HG03066 (cell line): ENCODE data around the gene SPDYE6.
"Not testable (repeated sequence)": the region's sequence is repeated elsewhere in the genome, so short reads cannot be mapped to it uniquely, and the experiment has no call there.

ENCODE experiments used
- ATAC-seq: cut with Tn5 transposase; IDR thresholded peaks from one replicate; pipeline ENCODE4 v1.9.1; 2021; ENCODE audit warnings: low read depth; ENCODE audit not compliant: unreplicated experiment

The SPDYE6 gene

DNA sequence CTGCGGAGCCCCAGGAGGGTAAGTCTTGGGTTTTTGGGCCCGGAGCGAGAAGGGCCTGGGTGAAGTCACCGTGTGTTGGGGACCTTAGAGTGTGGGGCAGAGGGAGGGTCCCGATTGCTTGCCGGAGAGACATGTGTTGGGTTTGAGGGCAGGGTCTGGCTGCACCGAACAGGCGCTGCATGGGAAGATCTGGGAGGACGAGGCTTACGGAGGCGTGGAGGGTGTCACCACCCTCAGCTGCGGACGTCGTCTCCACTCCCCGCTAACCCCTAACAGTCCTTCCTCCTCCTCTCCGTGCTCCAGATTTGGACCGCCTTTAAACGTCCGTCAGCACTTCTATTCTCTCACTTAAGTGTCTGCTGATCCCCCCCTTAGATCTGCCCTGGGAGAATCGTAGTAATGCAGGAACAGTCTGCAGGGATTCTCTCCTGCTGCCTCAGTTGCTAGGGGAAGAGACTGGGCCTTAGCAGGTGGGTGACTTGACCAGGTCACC lies 8.2 kb upstream of the SPDYE6 start:
- not testable (repeated sequence) for ATAC-seq

- ATAC-seq, result peak; percentile 99
Measured at GRCh38 chr7:102363549-102364393, 7.5 kb upstream of the SPDYE6 start.

GRCh38 chr7:102346983-102347382 lies 9.3 kb downstream of the SPDYE6 start:
- not testable (repeated sequence) for ATAC-seq

DNA sequence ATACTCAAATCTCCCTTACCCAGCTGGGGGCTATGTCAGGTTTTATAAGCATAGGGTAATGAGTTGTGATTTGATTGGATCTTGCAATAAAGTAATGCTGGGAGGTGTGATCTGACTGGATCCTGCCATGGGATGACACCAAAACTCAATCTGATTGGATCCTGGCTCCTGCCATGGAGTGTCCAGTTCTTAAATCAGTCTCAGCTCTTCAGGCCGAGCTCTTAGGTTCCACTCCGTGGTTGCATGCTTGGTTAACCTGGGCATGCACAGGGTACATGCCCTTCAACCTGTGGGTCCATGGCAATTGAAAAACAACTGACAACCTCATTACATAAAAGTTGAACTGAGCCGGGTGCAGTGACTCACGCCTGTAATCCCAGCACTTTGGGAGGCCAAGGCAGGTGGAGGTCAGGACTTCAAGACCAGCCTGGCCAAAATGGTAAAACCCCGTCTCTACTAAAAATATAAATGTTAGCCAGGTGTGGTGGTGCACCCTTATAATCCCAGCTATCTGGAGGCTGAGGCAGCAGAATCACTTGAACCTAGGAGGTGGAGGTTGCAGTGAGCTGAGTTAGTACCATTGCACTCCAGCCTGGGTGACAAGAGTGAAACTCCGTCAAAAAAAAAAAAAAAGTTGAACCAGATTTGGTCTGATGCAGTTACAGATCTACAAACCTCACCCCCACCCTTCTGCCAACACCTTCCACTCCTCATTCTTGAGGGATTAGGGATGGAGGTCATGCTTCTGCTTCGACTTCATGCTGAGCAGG lies 15.5 kb downstream of the SPDYE6 start:
- ATAC-seq, result not testable (repeated sequence)

DNA sequence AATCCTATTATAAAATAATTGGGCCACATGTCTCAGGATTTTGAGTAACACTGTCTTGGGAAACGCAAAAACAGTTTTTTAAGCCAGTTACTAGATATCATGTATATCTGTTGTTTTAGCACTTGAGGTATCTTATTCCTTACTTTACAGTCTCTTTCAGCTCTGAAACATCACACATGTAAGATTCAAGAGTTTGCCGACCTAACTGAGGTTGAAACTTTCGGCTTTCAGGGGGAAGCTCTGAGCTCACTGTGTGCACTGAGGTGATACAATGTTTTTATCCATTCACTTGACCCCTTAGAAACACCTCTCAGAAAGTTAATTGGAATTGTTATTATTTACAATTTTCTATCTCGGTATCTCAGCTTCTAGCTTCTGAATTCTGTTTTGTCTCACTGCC lies 18.8 kb downstream of the SPDYE6 start:
- ATAC-seq, result not testable (repeated sequence)

- ATAC-seq, result not testable (repeated sequence)
Measured at GRCh38 chr7:102337002-102337401, 19.2 kb downstream of the SPDYE6 start.

GRCh38 chr7:102335574-102335973 lies 20.7 kb downstream of the SPDYE6 start:
- ATAC-seq, result not testable (repeated sequence)

GRCh38 chr7:102330666-102331460 lies 25.4 kb downstream of the SPDYE6 start:
- ATAC-seq, result not testable (repeated sequence)

GRCh38 chr7:102329366-102329765 lies 26.9 kb downstream of the SPDYE6 start:
- not testable (repeated sequence) for ATAC-seq

DNA sequence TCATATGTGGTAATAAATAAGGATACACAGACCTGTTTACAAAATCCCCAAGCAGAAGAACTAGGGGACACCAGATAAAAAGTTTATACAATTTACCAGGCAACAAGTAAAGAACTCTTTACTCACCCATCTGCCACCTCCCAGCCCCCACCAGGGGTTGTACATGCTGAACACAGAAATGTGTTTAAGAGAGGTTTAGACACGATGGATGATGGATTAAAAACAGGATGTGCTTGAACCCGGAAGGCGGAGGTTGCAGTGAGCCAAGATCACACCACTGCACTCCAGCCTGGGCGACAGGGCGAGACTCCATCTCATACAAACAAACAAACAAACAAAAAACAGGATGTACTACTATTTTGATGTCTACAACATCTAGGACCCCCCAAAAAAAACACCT lies 27.4 kb downstream of the SPDYE6 start:
- ATAC-seq, result not testable (repeated sequence)

GRCh38 chr7:102327183-102327582 lies 29.1 kb downstream of the SPDYE6 start:
- not testable (repeated sequence) for ATAC-seq

- no peak for ATAC-seq
Measured at GRCh38 chr7:102326157-102326889, 29.9 kb downstream of the SPDYE6 start.

GRCh38 chr7:102325106-102325505 lies 31.1 kb downstream of the SPDYE6 start:
- not testable (repeated sequence) for ATAC-seq

- ATAC-seq, result no peak
Measured at GRCh38 chr7:102323914-102324195, 32.4 kb downstream of the SPDYE6 start.

- no peak for ATAC-seq
Measured at GRCh38 chr7:102322202-102322715, 34.0 kb downstream of the SPDYE6 start.

DNA sequence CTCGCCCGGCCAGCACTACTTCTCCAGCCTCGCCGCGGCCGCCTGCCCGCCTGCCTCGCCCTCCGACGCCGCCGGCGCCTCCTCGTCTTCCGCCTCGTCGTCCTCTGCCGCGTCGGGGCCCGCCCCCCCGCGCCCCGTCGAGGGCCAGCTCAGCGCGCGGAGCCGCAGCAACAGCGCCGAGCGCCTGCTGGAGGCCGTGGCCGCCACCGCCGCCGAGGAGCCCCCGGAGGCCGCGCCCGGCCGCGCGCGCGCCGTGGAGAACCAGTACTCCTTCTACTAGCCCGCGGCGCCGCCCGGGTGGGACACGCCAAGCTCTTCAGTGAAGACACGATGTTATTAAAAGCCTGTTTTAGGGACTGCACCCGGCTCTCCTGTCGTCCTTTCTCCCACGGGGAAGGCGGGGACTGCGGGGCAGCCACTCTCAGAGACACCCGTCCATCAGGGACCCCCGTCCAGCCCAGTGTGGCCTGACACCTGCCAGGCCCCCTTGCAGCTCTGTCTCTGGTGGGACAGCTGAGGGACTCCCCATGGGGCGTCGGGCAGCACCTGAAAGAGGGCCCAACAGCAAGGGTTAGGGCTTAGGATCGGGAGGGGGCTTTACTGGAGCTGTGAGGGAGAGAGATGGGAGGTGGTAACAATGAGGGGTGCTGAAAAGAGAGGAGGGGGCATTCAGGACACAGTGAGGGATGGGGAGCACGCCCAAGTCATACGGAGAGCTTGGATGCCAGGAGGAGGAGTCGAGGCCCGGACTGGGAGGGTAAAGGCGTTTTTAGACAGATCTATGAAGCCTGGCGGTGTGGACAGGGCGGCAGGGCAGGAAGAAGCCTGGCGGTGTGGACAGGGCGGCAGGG lies 34.7 kb downstream of the SPDYE6 start:
- no peak for ATAC-seq

GRCh38 chr7:102320601-102321350 lies 35.5 kb downstream of the SPDYE6 start:
- ATAC-seq, result no peak

GRCh38 chr7:102320181-102320580 lies 36.1 kb downstream of the SPDYE6 start:
- ATAC-seq, result no peak
